Pulmonary artery endothelial cell (primary cell): ENCODE data around the gene TCOF1. TPM values are rescaled to one million over a fixed set of nuclear protein-coding genes. Genes with fewer than 3 reads are reported as not detected.
"Not testable (repeated sequence)": the region's sequence is repeated elsewhere in the genome, so short reads cannot be mapped to it uniquely, and the experiment has no call there.

Experiments
- DNase-seq: peaks from one replicate; pipeline ENCODE4 v3.0.0-alpha.2; 2011; ENCODE audit warnings: low read depth, low spot score
- total RNA-seq: library from RNA; depleted of rRNA; stranded (reverse); fragments of >200 nt; gene quantifications from 2 replicates; pipeline ENCODE4 v1.2.3, GENCODE V29; 2014

The TCOF1 gene
- total RNA-seq, 1 donor from 2014 or later, result 20.0 TPM

DNA sequence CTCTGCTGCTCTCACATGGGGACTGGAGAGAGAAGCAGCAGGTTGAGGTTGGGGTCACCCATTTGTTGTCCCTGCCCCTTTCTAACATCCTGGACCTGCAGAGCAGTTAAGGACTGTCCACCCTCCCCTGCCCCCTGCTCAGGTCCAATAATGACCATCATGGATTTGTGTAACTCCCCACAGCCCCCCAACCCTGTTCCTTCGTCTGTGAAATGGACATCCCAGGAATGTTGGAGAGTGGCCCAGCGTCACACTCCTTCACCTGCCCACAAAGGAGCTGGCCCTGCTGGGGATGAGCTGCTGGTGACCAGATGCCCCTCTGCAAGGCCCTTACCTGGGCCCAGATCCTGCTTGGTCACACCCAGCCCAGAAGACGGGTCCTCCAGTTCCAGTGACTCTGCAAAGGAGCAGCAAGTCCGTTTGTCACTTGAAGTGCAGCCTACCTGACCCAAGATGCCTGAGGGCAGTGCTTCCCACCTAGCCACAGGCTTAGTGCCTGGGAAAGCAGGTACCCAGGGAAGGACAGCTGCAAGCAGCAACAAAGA, 44.8 kb downstream of the TCOF1 start:
- no peak for DNase-seq

DNA sequence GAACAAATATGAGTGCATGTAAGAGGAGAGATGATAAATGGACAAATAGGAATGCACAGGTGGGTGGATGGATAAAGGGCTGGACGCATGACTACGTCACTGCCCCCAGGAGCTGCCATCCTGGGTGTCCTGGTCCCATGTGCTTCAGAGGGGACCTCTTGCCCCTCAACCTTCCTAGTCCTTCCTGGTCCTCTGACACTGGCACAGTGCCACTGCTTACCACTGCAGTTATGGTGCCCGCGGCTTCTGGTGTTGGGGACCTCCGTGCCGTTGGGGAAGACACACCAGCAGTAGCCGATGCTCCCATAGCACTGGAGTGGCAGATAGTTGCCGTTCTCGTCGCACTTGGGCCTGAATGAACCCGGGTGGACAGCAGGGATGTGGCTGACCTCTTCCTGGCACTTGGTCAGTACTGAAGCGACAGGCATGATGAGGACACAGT, 45.4 kb downstream of the TCOF1 start:
- no peak for DNase-seq

DNA sequence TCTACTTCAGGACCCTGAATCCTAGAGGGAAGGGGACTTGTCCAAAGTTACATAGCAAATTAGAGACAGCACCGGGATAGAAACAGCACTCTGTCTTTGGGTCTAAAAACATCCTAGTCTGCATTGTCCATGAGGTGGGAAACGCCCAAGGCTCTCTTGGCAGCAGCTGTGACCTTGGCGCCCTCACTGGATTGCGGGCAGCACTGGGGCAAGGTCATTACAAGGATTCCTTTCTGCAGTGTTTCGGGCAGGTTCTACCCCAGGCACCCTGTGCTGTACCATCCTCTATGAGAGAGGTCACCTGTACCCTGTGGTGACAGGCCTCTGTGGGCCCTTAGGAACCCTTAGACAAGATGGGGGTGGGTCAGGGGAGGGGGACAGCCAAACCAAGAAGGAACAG, 46.6 kb downstream of the TCOF1 start:
- no peak for DNase-seq

GRCh38 chr5:150404535-150404934, 47.0 kb downstream of the TCOF1 start:
- no peak for DNase-seq

DNA sequence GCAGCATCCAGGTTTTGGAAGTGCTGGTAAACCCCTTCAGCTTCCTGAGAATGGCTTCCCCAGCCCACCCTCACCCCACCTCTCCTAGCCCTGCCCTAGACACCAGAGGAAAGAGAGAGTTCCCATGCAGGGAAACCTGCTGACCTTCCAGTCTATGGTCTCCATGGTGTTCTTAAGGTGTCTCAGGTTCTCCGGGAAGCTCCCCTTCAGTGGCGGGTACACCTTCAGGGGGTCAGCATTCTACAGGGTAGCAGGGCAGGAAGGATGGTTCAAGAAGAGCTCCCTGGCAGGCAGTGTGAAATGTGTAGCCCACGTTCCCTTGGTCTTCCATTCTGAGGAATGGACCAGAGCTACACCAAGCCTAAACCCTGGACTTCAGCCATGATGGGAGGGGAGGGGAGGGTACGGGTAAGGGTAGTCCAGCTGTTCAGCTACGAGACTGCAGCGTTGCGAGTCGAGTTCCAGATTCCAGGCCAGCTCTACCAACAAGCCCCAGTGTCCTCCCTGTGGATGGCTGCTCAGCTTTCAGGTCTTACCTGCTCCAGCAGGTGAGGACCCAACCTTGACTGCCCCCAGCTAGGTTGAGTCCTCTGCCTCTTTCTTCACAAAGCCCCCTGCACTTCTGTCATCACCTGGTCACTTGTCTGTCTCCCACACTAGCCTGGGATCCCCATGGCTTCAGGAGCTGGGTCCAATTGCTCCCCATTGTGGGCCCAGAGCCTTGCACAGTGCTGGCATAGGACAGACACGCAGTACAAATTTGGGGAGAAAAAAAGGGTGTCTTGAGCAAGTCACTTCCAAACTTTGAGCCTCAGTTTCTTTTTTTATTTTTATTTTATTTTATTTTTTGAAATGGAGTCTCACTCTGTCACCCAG, 47.7 kb downstream of the TCOF1 start:
- no peak for DNase-seq

DNA sequence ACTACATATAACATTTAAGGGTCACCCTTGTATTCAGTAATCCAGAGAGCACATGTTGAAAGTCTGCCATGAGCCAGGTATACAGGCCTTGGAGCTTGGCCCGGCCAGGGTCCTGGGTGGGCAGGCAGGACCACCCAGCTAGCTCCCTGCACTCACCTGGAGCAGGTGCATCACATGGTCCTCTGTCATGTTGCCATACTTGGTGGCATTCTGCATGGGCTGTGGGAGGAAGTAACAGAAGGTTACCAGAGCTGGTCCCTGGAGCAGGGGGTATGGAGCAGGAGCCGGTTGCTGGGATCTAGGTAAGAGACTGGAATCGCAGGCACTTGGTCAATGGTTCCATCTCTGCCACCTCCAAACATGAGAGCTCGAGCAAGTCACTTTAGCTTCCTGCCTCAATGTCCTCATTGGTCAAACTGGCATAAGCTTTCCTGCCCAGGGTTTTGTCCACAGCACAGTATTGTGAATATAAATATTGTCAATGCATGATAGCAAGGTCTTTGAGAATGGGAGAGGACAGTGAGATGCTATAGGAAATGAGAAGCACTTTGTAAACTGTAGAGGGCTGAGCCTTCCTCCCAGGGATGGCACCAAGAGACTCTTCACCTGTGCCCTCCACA, 48.7 kb downstream of the TCOF1 start:
- no peak for DNase-seq

DNA sequence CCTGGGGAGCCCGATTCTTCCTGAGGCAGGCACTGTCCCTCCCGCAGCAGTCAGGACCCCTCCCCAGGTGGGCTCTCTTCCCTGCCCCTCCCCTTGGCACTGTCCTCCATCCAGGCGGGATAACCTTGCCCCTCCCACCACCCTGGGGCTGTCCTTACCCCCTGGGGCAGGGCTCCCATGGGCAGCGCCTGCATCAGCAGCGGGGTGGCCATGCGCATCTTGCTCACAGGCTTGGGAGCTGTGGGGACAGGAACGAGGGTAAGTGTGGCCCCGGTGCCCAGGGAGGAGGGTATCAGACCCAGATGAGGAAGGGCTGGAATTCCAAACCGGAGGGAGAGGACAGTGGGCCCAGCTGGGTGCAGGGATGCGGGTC, 49.2 kb downstream of the TCOF1 start:
- DNase-seq, result no peak

DNA sequence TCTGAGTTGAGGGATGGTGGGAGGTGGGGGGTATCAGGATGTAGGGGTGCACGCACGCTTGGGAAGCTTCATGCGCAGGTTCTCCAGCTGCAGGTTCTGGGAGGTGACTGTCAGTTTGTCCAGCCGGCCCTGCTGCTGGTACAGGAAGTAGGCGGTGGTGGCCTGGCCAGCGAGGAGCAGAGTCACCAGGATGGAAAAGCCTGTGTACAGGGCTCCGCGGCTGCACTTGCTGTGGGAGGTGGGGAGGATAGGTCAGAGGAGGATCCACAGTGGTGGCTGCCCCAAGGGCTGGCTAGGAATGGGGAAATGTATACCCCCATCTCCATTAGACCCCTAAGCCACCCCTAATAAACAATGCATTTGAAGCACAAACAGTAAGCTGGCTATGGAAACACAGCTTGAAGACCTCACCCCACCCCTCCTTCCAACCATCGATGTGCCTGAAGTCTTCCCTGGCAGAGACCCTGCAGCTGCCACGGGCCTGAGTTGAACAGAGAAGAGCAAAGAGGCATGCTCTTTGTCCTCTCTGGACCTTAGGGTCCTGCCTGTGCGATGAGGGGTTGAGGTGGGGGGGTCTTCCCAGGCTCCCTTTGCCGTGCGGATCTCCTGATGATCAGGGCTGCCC, 49.7 kb downstream of the TCOF1 start:
- no peak for DNase-seq

GRCh38 chr5:150408231-150408943, 50.9 kb downstream of the TCOF1 start:
- DNase-seq, result no peak

DNA sequence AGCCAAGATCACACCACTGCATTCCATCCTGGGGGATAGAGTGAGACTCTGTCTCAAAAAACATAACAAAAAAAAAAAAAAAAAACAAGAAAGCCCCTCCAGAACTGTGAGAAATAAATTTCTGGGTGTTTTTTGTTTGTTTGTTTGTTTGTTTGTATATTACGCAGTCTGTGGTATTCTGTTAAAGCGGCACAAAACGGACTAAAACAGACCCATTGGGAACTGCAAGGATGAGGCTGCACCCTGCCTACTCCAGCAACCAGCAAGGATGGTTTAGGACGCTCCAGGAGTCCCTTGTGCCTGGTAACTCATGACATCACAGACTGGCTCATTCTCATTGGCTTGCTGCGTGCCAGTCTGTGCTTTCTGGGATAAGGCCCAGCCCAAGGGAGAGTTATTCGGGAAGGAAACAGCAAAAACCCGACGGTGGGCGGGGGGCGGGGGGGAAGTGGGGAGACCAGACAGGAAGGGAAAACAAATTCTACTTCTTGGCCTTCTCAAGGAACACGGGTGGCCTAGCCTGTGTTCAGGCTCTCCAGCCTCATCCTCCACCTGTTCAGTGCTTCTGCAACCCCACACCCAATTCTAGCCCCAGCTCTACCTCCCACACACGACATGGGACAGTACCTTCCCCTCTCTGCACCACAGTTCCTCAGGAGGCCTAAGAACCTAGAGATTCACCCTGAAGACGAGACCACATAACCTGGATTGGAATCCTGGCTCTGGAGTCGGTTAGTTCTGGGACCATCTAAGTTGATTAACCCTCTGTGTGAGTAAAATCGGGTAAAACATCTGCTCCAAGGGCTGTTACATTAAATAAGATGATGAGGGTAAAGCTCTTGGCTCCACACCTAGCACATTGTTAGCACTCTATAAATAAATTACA, 52.4 kb downstream of the TCOF1 start:
- peak; percentile 63 for DNase-seq

DNA sequence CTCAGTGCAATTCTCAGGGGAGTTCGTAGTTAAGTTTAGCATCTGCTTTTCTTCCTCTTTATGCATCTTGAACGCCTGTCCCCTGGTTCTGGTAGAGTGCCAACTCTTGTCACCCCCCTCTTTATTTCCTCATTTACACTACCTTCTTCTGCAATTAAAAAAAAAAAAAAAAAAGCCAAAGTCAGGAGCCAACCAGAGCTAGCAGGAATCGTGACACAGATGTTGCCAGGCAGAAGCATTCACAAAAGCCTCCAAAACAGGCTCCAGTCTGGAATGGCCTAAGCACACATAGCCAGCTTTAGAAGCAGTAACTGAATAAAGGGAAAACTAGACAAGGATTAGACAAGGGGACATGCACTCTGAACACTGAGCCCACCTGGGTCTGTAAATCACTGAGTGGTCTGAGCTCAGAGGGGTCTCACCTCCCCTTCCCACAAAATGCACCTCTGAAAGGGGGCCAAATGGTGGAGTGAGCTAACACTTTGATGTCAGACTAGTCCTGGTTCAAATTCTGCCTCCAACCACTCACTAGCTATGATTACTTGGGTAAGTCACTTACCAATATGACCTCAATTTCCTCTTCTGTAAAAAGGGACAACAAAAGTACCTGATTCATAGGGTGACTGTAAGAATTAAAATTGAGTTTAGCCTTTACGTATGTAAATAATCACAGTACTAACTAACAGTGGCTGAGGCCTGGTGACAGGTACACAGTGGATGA, 53.2 kb downstream of the TCOF1 start:
- DNase-seq, result peak; percentile 22

DNA sequence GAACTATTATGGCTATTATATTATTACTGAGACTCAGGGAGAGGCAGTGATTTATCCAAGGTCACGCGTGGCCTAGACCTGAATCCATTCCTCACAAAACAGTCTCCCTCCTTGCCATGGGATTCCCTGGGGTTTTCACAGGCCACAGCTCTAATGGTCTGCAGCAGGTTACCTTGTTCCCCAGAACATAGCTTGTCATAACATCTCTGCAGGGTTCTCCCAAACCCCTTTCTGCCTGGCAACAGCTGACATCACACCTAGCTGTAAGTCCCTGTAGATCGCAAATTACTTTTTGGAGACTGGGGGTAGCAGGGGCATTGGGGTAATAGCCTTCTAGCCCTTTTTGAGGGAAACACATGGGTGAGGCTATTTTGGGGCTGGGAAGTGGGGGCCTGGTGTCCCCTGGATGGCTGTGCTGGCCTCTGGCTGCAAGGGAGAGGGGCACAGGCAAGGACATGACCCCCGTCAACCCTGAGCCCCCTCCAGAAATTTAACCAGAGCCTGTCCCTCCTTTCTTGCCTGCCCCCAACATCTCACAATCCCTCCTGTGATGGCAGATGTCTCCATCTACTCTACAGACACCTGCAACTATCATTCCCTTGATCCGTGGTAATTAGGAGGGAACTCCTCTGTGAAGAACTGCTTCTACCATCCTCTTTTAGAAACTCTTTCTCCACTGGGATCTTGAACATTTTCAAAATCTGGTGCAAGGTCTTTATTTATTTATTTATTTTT, 53.9 kb downstream of the TCOF1 start:
- DNase-seq, result no peak

DNA sequence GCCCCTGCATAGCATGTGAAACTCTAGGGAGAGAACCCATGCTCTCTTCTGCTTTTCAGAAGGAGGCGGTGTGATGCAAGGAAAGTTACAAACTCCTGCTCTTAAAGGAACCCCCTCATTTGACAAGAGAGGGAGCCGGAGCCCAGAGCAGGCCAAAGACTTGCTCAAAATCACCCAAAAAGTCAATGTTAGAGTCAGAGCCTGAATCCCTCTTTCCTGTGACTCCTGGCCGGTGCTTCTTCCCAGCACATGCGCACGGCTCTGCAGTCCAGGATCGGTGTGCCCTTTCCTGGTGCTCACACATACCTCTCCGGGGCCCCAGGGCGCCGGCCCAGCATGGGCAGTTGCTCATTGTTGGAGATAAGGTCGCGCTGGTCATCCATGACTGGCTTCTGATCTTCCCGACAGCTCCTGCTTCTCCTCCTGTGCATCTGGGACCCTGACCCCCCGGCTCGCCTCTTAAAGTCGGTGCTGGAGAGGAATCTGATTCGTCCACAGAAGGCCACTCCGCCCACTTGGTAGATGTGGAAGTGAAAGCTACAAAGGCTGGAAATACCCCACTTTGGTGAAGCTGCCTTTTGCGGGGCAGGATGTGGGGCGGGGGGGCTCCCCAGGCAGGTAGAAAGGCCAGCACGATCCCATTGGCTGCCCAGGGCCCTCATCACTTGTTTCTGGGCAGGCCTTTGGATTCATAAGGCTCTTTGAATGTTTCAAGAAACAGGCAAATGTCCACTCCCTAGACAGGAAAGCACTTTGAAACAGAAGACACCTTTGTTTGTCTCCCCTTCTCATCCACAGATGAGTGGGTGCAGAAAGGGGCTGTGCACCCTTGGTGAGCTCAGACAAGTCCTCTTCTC, 55.0 kb downstream of the TCOF1 start, which contains the start of gene CD74:
Gene CD74 (minus strand): TSS at position 592 of the 857 bp plus-strand sequence. CDS start 161 bp downstream, at position 431.
- no peak for DNase-seq

DNA sequence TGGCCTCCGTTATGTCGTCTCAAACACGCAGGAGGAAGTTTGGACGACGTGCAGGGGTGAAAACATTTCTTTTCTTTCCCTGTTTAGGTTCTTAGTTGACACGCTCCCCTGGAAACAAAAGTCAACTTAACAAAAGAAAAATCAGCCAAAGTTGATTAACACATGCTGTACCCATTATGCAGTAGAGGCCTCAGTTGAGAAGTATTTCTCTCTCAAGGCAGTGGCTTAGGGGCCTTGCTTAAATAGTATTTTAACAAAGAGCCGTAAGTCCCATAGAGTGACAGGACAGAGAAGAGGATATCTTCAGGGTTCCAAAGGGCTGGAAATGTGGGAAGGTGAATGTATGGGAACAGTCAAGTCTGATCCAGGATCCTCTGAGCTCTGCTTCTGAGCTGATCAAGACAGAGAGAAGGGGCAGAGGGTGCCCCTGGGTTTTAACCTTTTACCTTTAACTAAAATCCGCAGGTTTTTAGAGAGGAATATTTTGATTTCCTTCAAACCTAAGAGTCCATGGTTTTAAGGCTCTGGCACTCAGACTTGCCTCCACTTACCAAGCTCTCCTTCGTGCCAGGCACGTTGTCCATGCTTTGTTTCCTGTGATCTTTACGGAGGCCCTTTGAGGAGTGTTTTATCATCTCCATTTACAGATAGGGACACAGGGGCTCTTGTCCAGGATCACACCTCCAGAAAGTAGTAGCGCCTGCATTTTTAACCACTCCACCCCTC, 55.8 kb downstream of the TCOF1 start:
- no peak for DNase-seq

GRCh38 chr5:150413902-150414790, 56.6 kb downstream of the TCOF1 start:
- not testable (repeated sequence) for DNase-seq

DNA sequence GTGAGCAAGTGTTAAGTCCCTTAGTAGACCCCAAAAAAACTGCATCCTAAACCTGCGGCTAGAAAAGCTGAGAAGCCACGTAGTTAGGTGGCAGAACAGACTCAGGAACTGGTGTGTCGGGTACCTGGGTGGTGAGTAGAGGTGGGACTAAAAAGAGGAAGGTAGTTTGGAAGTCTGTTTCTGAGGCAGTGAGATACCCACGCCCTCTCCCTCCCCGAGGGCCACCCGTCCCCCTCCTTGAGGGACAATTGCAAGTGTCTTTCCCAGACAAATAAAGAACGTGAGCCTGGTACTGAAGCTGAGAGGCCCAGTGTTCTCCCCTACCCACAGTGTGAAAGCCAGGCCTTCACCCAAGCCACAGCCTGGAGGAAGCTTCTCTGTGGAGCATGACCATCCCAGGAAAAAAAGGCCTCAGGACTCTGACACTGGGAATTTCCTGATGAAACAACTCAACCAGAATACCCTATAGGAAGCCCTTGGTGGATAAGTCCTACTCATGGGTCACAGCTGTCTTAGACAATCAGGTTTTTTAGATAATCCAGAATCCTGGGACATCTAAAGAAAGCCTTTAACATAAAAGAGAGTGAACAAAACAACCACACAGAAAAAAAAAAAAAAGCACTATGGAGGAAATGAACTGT, 62.3 kb downstream of the TCOF1 start:
- no peak for DNase-seq
